Vagina (tissue), 2 donors: ENCODE data around the gene CHN2.

Experiments
- CTCF ChIP-seq, 3 experiments: fragments of 450-650 bp in 2 of 3; fragments of 200-600 bp in 1 of 3; sonication (generic) in 1 of 3; IDR thresholded peaks; one replicate each; pipeline ENCODE4 v1.5.1; 2017 to 2019; ENCODE audit warnings: antibody characterized with exemption in 3 of 3, mild to moderate bottlenecking in 2 of 3, moderate library complexity in 2 of 3
- POLR2A ChIP-seq, 2 donors: fragments of 450-650 bp; IDR thresholded peaks; one replicate each; pipeline ENCODE4 v1.6.1; 2017; ENCODE audit warnings: antibody characterized with exemption in 2 of 2, mild to moderate bottlenecking in 2 of 2, moderate library complexity in 2 of 2

DNA sequence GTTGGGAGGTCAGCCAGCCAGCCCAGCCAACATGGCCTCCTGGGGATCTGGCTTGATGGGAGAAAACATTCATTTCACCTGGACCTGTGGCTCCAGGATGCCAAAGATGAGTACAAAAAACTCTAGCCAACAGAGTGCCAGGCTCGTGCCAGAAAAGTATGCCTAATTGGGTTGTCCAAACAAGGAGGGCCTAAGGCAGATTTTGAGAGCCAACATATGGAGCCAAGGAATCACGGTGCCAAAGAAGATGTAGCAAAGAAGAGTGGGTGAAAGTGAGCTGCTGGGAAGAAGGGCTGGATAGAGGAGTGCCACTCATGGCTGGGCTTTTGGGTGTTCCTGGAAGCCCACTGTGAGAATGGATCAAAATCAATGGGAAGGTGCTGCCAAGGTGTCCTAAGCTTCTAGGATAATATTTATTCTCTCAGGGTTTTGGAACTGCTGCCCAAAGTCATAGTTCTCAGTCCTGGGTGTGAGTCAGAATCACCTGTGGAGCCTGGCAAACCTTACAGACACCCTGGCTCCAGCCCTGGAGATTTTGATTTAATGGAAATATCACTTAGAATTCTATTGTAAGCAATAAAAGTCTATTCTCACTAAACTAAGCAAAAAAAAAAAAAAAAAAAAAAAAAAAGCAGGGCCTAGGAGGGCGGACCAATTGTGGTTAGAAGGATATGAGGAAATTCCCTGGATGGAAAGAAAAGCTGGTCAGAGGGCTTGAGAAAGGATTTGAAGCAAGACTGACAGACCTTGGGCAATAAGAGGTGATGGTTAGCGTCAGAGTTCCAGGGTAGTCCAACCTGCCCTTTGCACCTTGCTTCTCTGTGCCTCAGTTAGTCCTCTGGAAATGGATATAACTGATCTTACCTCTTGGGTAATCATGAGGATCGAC, 186.9 kb downstream of the CHN2 start:
- TF ChIP-seq CTCF (IDR thresholded peaks at IDR 0.05): no peak
- no peak for TF ChIP-seq POLR2A (IDR thresholded peaks at IDR 0.05)
